Activated T-cell treated with anti-CD3 and anti-CD28 coated beads for 1 hour (primary cell): ENCODE measurements around the gene APEX1.

Experiments used
- DNase-seq: peaks from one replicate; pipeline ENCODE4 v3.0.0-alpha.2; 2020; ENCODE audit warnings: low read depth

The APEX1 gene

GRCh38 chr14:20454516-20455354 lies at the start of gene APEX1, which contains the start of gene OSGEP:
Gene APEX1 (plus strand): TSS chr14:20455226. CDS start chr14:20455646, 420 bp downstream.
Gene OSGEP (minus strand): TSS chr14:20454812. CDS start chr14:20454683, 129 bp downstream.
- peak; percentile 94 for DNase-seq

- DNase-seq: no peak
These were observed 45.8 kb upstream of the APEX1 start for GRCh38 chr14:20409226-20409625.

GRCh38 chr14:20412411-20412810 lies 42.6 kb upstream of the APEX1 start:
- no peak for DNase-seq

GRCh38 chr14:20412876-20413743 lies 41.9 kb upstream of the APEX1 start, which contains the start of gene TEP1:
Gene TEP1 (minus strand): TSS chr14:20413501. CDS start chr14:20408439, 5,062 bp downstream.
- peak; percentile 64 for DNase-seq

GRCh38 chr14:20413744-20414082 lies 41.3 kb upstream of the APEX1 start:
- no peak for DNase-seq

DNA sequence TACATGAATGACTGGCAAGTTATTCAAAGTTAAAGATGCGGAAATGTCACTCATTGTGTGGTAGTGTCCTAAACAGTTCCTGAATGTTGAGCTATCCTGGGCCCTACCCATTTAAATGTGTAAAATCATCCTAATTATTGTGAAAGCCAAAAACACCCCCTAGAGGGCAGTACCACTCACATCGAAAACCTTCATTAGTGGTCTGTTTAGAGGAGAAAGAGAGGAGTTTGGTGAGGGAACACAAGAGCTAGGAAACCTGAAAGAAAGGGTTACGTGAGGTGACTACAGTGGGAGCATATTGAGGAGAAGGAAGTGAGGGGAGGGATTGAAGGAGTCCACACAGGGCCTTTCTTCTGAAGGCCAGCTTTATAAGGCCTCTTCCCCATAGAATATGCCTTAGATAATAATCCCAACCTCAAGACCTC lies 39.2 kb upstream of the APEX1 start:
- no peak for DNase-seq

- DNase-seq: no peak
These were observed 38.8 kb upstream of the APEX1 start for GRCh38 chr14:20416223-20416622.

DNA sequence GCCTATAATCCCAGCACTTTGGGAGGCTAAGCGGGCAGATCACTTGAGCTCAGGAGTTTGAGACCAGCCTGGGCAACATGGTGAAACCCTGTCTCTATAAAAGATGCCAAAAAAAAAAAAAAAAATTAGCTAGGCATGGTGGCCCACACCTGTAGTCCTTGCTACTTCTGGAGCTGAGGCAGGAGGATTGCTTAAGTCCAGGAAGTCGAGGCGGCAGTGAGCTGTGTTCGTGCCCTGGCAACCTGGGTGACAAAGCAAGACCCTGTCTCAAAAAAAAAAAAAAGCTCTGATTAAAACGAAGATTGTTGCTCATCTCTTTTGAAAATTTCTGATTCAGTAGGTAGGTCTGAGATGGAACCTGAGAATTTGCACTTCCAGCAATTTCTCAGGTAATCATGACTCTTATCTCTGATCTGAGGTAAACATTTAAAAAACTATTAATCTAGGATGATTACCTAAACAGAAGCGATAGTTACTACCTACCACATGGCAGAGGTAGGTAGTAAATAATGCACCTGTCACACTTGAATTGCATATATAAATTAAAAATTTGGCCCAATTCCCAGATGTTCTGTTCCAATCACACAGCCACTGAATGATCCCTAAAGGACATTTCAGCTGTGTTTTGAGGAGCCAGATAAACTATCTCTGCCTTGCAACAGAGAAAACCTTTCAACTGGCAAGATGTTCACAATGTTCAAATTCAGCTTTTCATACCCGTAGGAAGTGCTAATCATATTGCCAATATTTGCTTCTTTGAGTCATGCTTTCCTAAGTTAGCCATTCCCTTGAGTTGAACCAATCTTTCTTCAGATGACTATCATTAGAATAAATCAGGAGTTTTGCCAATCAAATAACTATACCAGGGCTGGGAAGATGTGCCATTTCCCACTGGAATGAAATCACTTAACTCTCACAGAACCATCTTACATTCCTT lies 37.5 kb upstream of the APEX1 start:
- no peak for DNase-seq

GRCh38 chr14:20418501-20418909 lies 36.5 kb upstream of the APEX1 start:
- no peak for DNase-seq

DNA sequence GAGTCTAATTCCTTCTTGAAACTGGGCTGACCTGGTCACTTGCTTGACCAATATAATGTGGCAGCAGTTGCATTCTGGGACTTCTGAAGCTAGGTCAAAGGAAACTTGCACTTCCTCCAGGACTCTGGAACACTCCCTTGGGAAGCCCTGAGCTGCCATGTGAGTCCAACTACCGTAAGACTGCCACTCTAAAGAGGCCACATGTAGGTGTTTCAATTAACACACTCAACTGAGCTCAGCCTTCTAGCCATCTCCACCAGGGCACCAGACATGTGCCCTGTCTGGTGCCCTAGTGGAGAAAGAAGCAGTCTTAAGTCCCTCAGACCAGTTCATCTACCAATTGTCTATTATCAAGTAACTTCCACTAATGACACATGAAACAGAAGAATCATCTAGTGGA lies 35.6 kb upstream of the APEX1 start:
- DNase-seq: no peak

- DNase-seq: no peak
These were observed 33.8 kb upstream of the APEX1 start for GRCh38 chr14:20421267-20421666.

DNA sequence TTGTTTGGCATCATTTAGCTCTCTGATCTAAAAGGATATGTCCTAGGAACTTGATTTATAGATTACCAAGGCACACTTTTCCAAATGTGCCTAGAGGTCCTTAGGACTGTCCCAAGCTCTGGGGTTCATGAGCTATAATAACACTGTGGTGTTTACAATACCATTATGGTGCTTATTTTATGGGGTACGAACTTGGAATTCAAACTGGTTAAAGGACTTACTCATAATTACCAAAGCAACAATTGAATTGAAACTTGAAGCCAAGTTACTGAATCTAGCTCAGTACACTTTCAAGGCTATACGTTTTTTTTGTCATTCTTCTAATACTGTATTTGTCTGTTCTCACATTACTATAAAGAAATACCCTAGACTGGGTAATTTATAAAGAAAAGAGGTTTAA lies 32.1 kb upstream of the APEX1 start:
- DNase-seq: no peak

DNA sequence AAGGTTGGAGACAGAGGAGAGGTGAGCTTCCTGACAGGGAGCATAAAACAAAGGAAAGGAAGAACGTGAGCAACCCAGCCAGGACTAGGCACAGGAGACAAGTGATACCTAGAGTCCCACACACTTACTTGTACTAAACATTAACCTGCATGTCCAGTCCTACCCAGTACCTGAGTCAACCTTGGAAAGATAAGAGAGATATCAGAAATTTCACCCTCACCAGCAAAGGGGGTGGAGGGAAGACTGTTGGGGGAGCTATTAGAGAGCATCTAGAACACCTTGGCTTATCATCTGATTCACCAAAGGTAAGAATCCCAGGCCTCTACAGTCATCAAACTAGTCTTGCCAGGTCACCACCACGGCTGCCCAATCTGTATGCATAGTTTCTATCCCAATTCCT lies 30.2 kb upstream of the APEX1 start:
- DNase-seq: no peak

GRCh38 chr14:20427231-20428009 lies 27.6 kb upstream of the APEX1 start:
- no peak for DNase-seq

- DNase-seq: no peak
These were observed 27.0 kb upstream of the APEX1 start for GRCh38 chr14:20428010-20428365.

GRCh38 chr14:20428802-20429201 lies 26.2 kb upstream of the APEX1 start:
- DNase-seq: no peak

- no peak for DNase-seq
These were observed 25.0 kb upstream of the APEX1 start for GRCh38 chr14:20429801-20430669.

GRCh38 chr14:20434701-20435581 lies 20.1 kb upstream of the APEX1 start:
- no peak for DNase-seq
